Endothelial cell of umbilical vein (primary cell): ENCODE measurements around the gene FLNB.

Source experiments
- MYC ChIP-seq: IDR thresholded peaks from one replicate; pipeline ENCODE4 v1.6.1; 2011; ENCODE audit warnings: mild to moderate bottlenecking, low read depth, low read length
- POLR2A ChIP-seq: IDR thresholded peaks from 2 replicates; pipeline ENCODE4 v1.6.1; 2012; ENCODE audit warnings: low read depth, mild to moderate bottlenecking, control low read depth, low read length
- TF ChIP-seq, protein P1 (sequence below), 2 donors: IDR thresholded peaks; 1 replicate in 1 of 2; 2 replicates in 1 of 2; pipeline ENCODE4 v1.5.1; 2011; ENCODE audit warnings: low read length in 2 of 2, mild to moderate bottlenecking in 2 of 2, moderate library complexity in 2 of 2, control low read depth in 1 of 2, inconsistent platforms in 1 of 2, low read depth in 1 of 2; ENCODE audit not compliant: insufficient read depth in 1 of 2; ENCODE audit errors: extremely low read depth in 1 of 2

DNA sequence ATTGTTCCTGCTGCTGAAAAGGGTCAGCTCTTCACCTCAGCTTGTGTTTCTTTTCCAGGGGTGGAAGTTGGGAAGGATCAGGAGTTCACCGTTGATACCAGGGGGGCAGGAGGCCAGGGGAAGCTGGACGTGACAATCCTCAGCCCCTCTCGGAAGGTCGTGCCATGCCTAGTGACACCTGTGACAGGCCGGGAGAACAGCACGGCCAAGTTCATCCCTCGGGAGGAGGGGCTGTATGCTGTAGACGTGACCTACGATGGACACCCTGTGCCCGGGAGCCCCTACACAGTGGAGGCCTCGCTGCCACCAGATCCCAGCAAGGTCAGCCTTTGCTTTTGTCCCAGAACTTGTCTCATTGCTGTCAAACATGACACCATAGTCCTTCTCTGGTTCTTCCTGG lies 113.0 kb downstream of the FLNB start:
- TF ChIP-seq, protein P1, sequence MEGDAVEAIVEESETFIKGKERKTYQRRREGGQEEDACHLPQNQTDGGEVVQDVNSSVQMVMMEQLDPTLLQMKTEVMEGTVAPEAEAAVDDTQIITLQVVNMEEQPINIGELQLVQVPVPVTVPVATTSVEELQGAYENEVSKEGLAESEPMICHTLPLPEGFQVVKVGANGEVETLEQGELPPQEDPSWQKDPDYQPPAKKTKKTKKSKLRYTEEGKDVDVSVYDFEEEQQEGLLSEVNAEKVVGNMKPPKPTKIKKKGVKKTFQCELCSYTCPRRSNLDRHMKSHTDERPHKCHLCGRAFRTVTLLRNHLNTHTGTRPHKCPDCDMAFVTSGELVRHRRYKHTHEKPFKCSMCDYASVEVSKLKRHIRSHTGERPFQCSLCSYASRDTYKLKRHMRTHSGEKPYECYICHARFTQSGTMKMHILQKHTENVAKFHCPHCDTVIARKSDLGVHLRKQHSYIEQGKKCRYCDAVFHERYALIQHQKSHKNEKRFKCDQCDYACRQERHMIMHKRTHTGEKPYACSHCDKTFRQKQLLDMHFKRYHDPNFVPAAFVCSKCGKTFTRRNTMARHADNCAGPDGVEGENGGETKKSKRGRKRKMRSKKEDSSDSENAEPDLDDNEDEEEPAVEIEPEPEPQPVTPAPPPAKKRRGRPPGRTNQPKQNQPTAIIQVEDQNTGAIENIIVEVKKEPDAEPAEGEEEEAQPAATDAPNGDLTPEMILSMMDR (IDR thresholded peaks at IDR 0.05; ENCODE audit: extremely low read depth in 1 of 2, insufficient read depth in 1 of 2, low read depth in 1 of 2, low read length in 2 of 2) = no peak
- no peak for TF ChIP-seq POLR2A
- TF ChIP-seq MYC = no peak
